ENCODE results near the gene C1orf21. TPM values are rescaled to one million over a fixed set of nuclear protein-coding genes. Genes with fewer than 3 reads are reported as not detected.

The C1orf21 gene
- polyA plus RNA-seq, 3 donors: 0.23 to 1.1 (median 0.28) TPM

GRCh38 chr1:184455786-184456185, 69.0 kb downstream of the C1orf21 start:
- no peaks in the 10 kb centered on the region for H3K36me3 Mint-ChIP-seq
- no peaks in the 10 kb centered on the region for H3K36me3 ChIP-seq (replicated peaks in 1 of 2; ENCODE audit: control insufficient read depth in 1 of 2, insufficient read depth in 2 of 2, low read length in 2 of 2)
- no peak overlapping the region for H3K9ac ChIP-seq (ENCODE audit: insufficient read depth, low read length, poor library complexity, severe bottlenecking)
- no peaks in the 10 kb centered on the region for H3K27me3 ChIP-seq (ENCODE audit: control insufficient read depth in 2 of 2, insufficient read depth in 2 of 2, low read length in 2 of 2)
- H4K20me1 ChIP-seq (ENCODE audit: insufficient read depth, low read length): no peaks in the 10 kb centered on the region
- no peaks in the 10 kb centered on the region for H3K79me2 ChIP-seq (ENCODE audit: insufficient read depth, low read length)
- H3K4me1 ChIP-seq (ENCODE audit: control insufficient read depth in 1 of 2, insufficient read depth in 2 of 2, low read length in 2 of 2): peaks cover 15 to 17% of the 10 kb centered on the region in 2 donors
- H3K4me3 ChIP-seq (replicated peaks in 1 of 3; ENCODE audit: low read depth in 2 of 3, low read length in 3 of 3): peak overlapping the region in 2 of 3 experiments; percentile 19 to 43
- H3K4me3 Mint-ChIP-seq: peak overlapping the region in 1 of 2 donors; percentile 66
- peaks cover 0 to 3% (median 1%) of the 10 kb centered on the region in 3 donors for H3K27me3 Mint-ChIP-seq (ENCODE audit: low read depth in 3 of 3)
- peaks cover 0 to 1% (median 0%) of the 10 kb centered on the region in 7 donors for H3K9me3 Mint-ChIP-seq
- peaks cover 16% of the 10 kb centered on the region for H3K4me1 Mint-ChIP-seq
- WGBS (ENCODE audit: insufficient coverage): no CpG with 5 or more reads among the region's 1 CpG
- H3K27ac ChIP-seq (ENCODE audit: low read depth in 1 of 2, low read length in 2 of 2): peak overlapping the region in 1 of 2 donors; percentile 72
- H3K4me2 ChIP-seq (replicated peaks; ENCODE audit: extremely low read depth, low read length, poor library complexity, severe bottlenecking): peak overlapping the region; percentile 56
- peak overlapping the region; percentile 60 for H2AFZ ChIP-seq (ENCODE audit: insufficient read depth, low read depth, low read length, poor library complexity, severe bottlenecking)
- peak; percentile 3 to 36 (median 28) for DNase-seq
- TF ChIP-seq CTCF (IDR thresholded peaks at IDR 0.05): no peak
- H3K27ac Mint-ChIP-seq: peak overlapping the region; percentile 60 to 86 (median 79)
- H3K9me3 ChIP-seq (replicated peaks in 1 of 2; ENCODE audit: control insufficient read depth in 1 of 2, insufficient read depth in 1 of 2, low read length in 2 of 2): no peaks in the 10 kb centered on the region
- intact Hi-C loops (cut with micrococcal nuclease): no loop called here

- H3K4me1 ChIP-seq (ENCODE audit: control insufficient read depth in 1 of 2, insufficient read depth in 2 of 2, low read length in 2 of 2): peaks cover 15 to 17% of the 10 kb centered on the region in 2 donors
- H3K4me3 ChIP-seq (replicated peaks in 1 of 3; ENCODE audit: low read depth in 2 of 3, low read length in 3 of 3): peak overlapping the region in 2 of 3 experiments; percentile 19 to 43
- H3K4me3 Mint-ChIP-seq: peak overlapping the region in 1 of 2 donors; percentile 66
- peak overlapping the region; percentile 56 for H3K4me2 ChIP-seq (replicated peaks; ENCODE audit: extremely low read depth, low read length, poor library complexity, severe bottlenecking)
- no peaks in the 10 kb centered on the region for H3K36me3 ChIP-seq (replicated peaks in 1 of 2; ENCODE audit: control insufficient read depth in 1 of 2, insufficient read depth in 2 of 2, low read length in 2 of 2)
- no CpG with 5 or more reads among the region's 3 CpGs for WGBS (ENCODE audit: insufficient coverage)
- no peaks in the 10 kb centered on the region for H3K36me3 Mint-ChIP-seq
- peaks cover 0 to 3% (median 1%) of the 10 kb centered on the region in 3 donors for H3K27me3 Mint-ChIP-seq (ENCODE audit: low read depth in 3 of 3)
- no peak for TF ChIP-seq CTCF (IDR thresholded peaks at IDR 0.05)
- intact Hi-C loops (cut with micrococcal nuclease): no loop called here
- peaks cover 16% of the 10 kb centered on the region for H3K4me1 Mint-ChIP-seq
- peaks cover 0 to 1% (median 0%) of the 10 kb centered on the region in 7 donors for H3K9me3 Mint-ChIP-seq
- H4K20me1 ChIP-seq (ENCODE audit: insufficient read depth, low read length): no peaks in the 10 kb centered on the region
- H3K27ac ChIP-seq (ENCODE audit: low read depth in 1 of 2, low read length in 2 of 2): peak overlapping the region in 1 of 2 donors; percentile 72
- no peaks in the 10 kb centered on the region for H3K27me3 ChIP-seq (ENCODE audit: control insufficient read depth in 2 of 2, insufficient read depth in 2 of 2, low read length in 2 of 2)
- H3K79me2 ChIP-seq (ENCODE audit: insufficient read depth, low read length): no peaks in the 10 kb centered on the region
- no peaks in the 10 kb centered on the region for H3K9me3 ChIP-seq (replicated peaks in 1 of 2; ENCODE audit: control insufficient read depth in 1 of 2, insufficient read depth in 1 of 2, low read length in 2 of 2)
- peak overlapping the region; percentile 60 for H2AFZ ChIP-seq (ENCODE audit: insufficient read depth, low read depth, low read length, poor library complexity, severe bottlenecking)
- no peak overlapping the region for H3K9ac ChIP-seq (ENCODE audit: insufficient read depth, low read length, poor library complexity, severe bottlenecking)
- peak overlapping the region; percentile 60 to 86 (median 79) for H3K27ac Mint-ChIP-seq
- DNase-seq: peak; percentile 40 to 60 (median 56)
These were observed 69.4 kb downstream of the C1orf21 start for GRCh38 chr1:184456189-184456588.
